Astrocyte (in vitro differentiated cells and primary cell): ENCODE results near the gene SLC12A2. TPM values are rescaled to one million over a fixed set of nuclear protein-coding genes. Genes with fewer than 3 reads are reported as not detected.

ENCODE experiments used
- DNase-seq: peaks from one replicate; pipeline ENCODE4 v3.0.0-alpha.2; 2010; ENCODE audit warnings: low read depth
- FAIRE-seq: peaks from 2 replicates; lab custom pipeline; 2011; peaks lifted over from hg19 to GRCh38; lab: Jason Lieb, UNC
- H2AFZ ChIP-seq: 2 replicates; pipeline ENCODE4 v1.6.0; 2012; ENCODE audit warnings: low read depth, low read length, inconsistent platforms
- H3K27ac ChIP-seq: 2 replicates; pipeline ENCODE4 v1.5.1; 2011; ENCODE audit warnings: low read depth, low read length, inconsistent platforms
- H3K27me3 ChIP-seq: 2 replicates; pipeline ENCODE4 v1.6.0; 2011; ENCODE audit warnings: low read length, inconsistent platforms; ENCODE audit not compliant: insufficient read depth
- H3K36me3 ChIP-seq: 2 replicates; pipeline ENCODE4 v1.5.1; 2011; ENCODE audit warnings: low read length, inconsistent platforms; ENCODE audit not compliant: insufficient read depth
- H3K4me1 ChIP-seq: 2 replicates; pipeline ENCODE4 v1.5.1; 2011; ENCODE audit warnings: low read length, inconsistent platforms; ENCODE audit not compliant: insufficient read depth
- H3K4me2 ChIP-seq: 2 replicates; pipeline ENCODE4 v1.6.0; 2012; ENCODE audit warnings: low read length, inconsistent platforms
- H3K4me3 ChIP-seq: 2 replicates; pipeline ENCODE4 v1.5.1; 2011; ENCODE audit warnings: low read depth, mild to moderate bottlenecking, low read length, inconsistent platforms; ENCODE audit not compliant: insufficient read depth
- H3K79me2 ChIP-seq: 2 replicates; pipeline ENCODE4 v1.6.0; 2012; ENCODE audit warnings: mild to moderate bottlenecking, low read length, inconsistent platforms; ENCODE audit not compliant: insufficient read depth
- H3K9ac ChIP-seq: 2 replicates; pipeline ENCODE4 v1.6.0; 2012; ENCODE audit warnings: mild to moderate bottlenecking, low read length, inconsistent platforms
- H3K9me3 ChIP-seq: 2 replicates; pipeline ENCODE4 v1.5.1; 2012; ENCODE audit warnings: low read depth, mild to moderate bottlenecking, low read length, inconsistent platforms; ENCODE audit not compliant: insufficient read depth
- H4K20me1 ChIP-seq: 2 replicates; pipeline ENCODE4 v1.6.0; 2012; ENCODE audit warnings: low read length, inconsistent platforms; ENCODE audit not compliant: insufficient read depth
- H3K27ac Mint-ChIP-seq: one replicate; pipeline ENCODE4 v1.8.0; 2021; ENCODE audit warnings: mild to moderate bottlenecking, mixed read lengths; ENCODE audit not compliant: unreplicated experiment
- H3K27me3 Mint-ChIP-seq: one replicate; pipeline ENCODE4 v1.8.0; 2021; ENCODE audit warnings: low read depth, mixed read lengths; ENCODE audit not compliant: unreplicated experiment
- H3K36me3 Mint-ChIP-seq: one replicate; pipeline ENCODE4 v1.8.0; 2021; ENCODE audit warnings: low read depth, mixed read lengths; ENCODE audit not compliant: unreplicated experiment
- H3K4me1 Mint-ChIP-seq: one replicate; pipeline ENCODE4 v1.8.0; 2021; ENCODE audit warnings: low read depth, mixed read lengths; ENCODE audit not compliant: unreplicated experiment
- H3K4me3 Mint-ChIP-seq: one replicate; pipeline ENCODE4 v1.8.0; 2021; ENCODE audit warnings: mild to moderate bottlenecking, moderate library complexity, mixed read lengths; ENCODE audit not compliant: unreplicated experiment
- H3K9me3 Mint-ChIP-seq: one replicate; pipeline ENCODE4 v1.8.0; 2021; ENCODE audit warnings: mild to moderate bottlenecking, mixed read lengths; ENCODE audit not compliant: unreplicated experiment
- CTCF ChIP-seq: IDR thresholded peaks from 2 replicates; pipeline ENCODE4 v1.5.1; 2011; ENCODE audit warnings: low read depth, mild to moderate bottlenecking, inconsistent platforms, low read length, moderate library complexity; ENCODE audit not compliant: insufficient read depth
- EZH2 ChIP-seq: IDR thresholded peaks from 2 replicates; pipeline ENCODE4 v1.6.1; 2012; ENCODE audit warnings: mild to moderate bottlenecking, low read length, inconsistent platforms; ENCODE audit not compliant: insufficient read depth
- total RNA-seq: library from RNA; stranded (reverse); gene quantifications from 2 replicates; pipeline ENCODE4 v1.2.1, GENCODE V29; 2021

Gene SLC12A2
- total RNA-seq, 1 donor from 2014 or later = 20.3 TPM

- Histone ChIP-seq H3K36me3 (no peaks in the 10 kb centered on the region), H3K4me3 (no peak overlapping the region), H3K9me3 (no peaks in the 10 kb centered on the region), H3K9ac (peak overlapping the region; percentile 12), H4K20me1 (no peaks in the 10 kb centered on the region), H3K4me2 (peak overlapping the region; percentile 81), H2AFZ (no peak overlapping the region), H3K27ac (no peak overlapping the region), H3K4me1 (peaks cover 12% of the 10 kb centered on the region), H3K27me3 (no peaks in the 10 kb centered on the region), H3K79me2 (no peaks in the 10 kb centered on the region)
- FAIRE-seq (no peak), DNase-seq (peak; percentile 18)
- peaks cover 20% of the 10 kb centered on the region for H3K4me1 Mint-ChIP-seq
- peaks cover 7% of the 10 kb centered on the region for H3K27me3 Mint-ChIP-seq
- H3K9me3 Mint-ChIP-seq = peaks cover 5% of the 10 kb centered on the region
- no peak overlapping the region for H3K4me3 Mint-ChIP-seq
- H3K27ac Mint-ChIP-seq = no peak overlapping the region
- TF ChIP-seq EZH2 (no peak), CTCF (peak; percentile 64)
- H3K36me3 Mint-ChIP-seq = peaks cover 5% of the 10 kb centered on the region
Observed at GRCh38 chr5:128201065-128201926, 117.7 kb downstream of the SLC12A2 start.

GRCh38 chr5:128202320-128202719, 118.8 kb downstream of the SLC12A2 start:
- Histone ChIP-seq H3K27ac (no peak overlapping the region), H3K79me2 (no peaks in the 10 kb centered on the region), H3K9ac (no peak overlapping the region), H3K9me3 (no peaks in the 10 kb centered on the region), H2AFZ (no peak overlapping the region), H4K20me1 (no peaks in the 10 kb centered on the region), H3K4me3 (no peak overlapping the region), H3K4me2 (no peak overlapping the region), H3K4me1 (peaks cover 12% of the 10 kb centered on the region), H3K36me3 (no peaks in the 10 kb centered on the region), H3K27me3 (no peaks in the 10 kb centered on the region)
- Mint-ChIP-seq H3K27ac (no peak overlapping the region), H3K36me3 (peaks cover 5% of the 10 kb centered on the region), H3K27me3 (peaks cover 7% of the 10 kb centered on the region), H3K4me3 (no peak overlapping the region), H3K4me1 (peaks cover 20% of the 10 kb centered on the region), H3K9me3 (peaks cover 5% of the 10 kb centered on the region)
- FAIRE-seq (no peak), DNase-seq (no peak)
- TF ChIP-seq CTCF (no peak), EZH2 (no peak)

GRCh38 chr5:128208436-128208835, 124.9 kb downstream of the SLC12A2 start:
- Mint-ChIP-seq H3K4me1 (peaks cover 4% of the 10 kb centered on the region), H3K36me3 (no peaks in the 10 kb centered on the region)
- FAIRE-seq = no peak

More at GRCh38 chr5:128208436-128208835, 124.9 kb downstream of the SLC12A2 start:
- Histone ChIP-seq H3K27me3 (no peaks in the 10 kb centered on the region), H3K79me2 (no peaks in the 10 kb centered on the region), H3K9ac (no peak overlapping the region), H3K4me2 (no peak overlapping the region), H3K9me3 (no peaks in the 10 kb centered on the region), H3K4me3 (no peak overlapping the region), H3K4me1 (peaks cover 2% of the 10 kb centered on the region), H4K20me1 (no peaks in the 10 kb centered on the region), H3K36me3 (no peaks in the 10 kb centered on the region), H3K27ac (no peak overlapping the region), H2AFZ (no peak overlapping the region)
- H3K27ac Mint-ChIP-seq = no peak overlapping the region
- no peak for DNase-seq
- H3K9me3 Mint-ChIP-seq = no peaks in the 10 kb centered on the region
- H3K27me3 Mint-ChIP-seq = no peaks in the 10 kb centered on the region
- no peak overlapping the region for H3K4me3 Mint-ChIP-seq
- TF ChIP-seq EZH2 (no peak), CTCF (no peak)
